CD4-positive, alpha-beta T cell treated with Interleukin-10 for 1 hour (primary cell): ENCODE measurements around the gene PPP1R18.
A peak's percentile ranks its signal among the peaks of the same experiment; 100 is the strongest.
"Not testable (repeated sequence)": the region's sequence is repeated elsewhere in the genome, so short reads cannot be mapped to it uniquely, and the experiment has no call there.

Source experiments
- DNase-seq: peaks from one replicate; pipeline ENCODE4 v3.0.0-alpha.2; 2020

The PPP1R18 gene

DNA sequence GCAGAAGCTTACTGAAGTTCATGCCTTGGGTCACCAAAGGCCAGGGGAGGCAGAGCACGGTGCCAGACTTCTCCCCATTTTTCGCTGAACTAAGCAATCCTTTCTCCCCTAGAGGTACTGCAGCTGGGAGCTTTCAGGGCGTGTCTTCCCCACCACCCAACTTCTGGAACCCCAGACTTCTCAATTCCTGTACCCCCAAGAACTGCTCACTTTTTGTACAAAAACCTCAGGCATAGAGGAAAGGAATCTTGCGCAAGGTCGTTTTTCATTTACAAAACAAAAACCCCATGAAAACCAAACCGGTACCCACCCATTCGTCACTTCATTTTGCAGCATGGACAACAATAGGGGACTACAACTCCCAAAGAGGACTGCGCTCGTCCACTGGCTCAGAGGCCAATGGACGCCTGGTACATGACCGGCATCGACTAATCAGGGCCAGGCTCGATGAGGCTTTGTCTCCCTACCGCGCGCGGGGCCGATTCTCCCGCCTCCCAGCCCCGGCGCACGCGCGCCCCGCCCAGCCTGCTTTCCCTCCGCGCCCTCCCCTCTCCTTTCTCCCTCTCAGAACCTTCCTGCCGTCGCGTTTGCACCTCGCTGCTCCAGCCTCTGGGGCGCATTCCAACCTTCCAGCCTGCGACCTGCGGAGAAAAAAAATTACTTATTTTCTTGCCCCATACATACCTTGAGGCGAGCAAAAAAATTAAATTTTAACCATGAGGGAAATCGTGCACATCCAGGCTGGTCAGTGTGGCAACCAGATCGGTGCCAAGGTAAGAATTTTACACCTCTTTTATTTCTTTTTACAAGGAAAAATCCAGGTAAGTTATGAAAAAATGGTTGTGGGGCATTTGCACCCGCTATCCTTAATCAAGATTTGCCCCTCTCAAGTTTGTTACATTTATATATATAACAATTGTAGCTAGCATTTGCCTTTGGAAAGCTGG is 33.6 kb upstream of the PPP1R18 start, which contains the start of gene TUBB:
Gene TUBB (plus strand): TSS at position 562 of the 947 bp plus-strand sequence. CDS start 155 bp downstream, at position 717.
- DNase-seq, result peak; percentile 96

DNA sequence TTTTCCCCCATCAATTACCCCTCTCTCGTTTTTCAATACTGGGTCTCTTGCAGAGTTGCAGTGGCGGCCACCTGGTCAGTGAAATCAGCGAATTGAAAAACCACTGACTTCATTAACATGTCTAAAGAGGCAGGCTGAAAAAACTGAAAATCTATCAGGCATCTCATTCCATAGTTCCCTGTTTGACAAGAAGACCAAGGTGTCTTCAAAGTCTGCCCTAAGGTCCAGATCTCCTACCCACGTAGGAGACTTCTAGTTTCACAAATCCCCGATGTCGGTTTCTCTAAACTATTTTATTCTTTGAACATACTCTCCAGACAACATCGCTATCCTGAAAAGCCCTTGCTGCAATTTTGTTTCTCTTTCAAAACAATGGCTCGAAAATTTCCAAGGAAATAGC is 32.9 kb upstream of the PPP1R18 start:
- DNase-seq, result no peak

DNA sequence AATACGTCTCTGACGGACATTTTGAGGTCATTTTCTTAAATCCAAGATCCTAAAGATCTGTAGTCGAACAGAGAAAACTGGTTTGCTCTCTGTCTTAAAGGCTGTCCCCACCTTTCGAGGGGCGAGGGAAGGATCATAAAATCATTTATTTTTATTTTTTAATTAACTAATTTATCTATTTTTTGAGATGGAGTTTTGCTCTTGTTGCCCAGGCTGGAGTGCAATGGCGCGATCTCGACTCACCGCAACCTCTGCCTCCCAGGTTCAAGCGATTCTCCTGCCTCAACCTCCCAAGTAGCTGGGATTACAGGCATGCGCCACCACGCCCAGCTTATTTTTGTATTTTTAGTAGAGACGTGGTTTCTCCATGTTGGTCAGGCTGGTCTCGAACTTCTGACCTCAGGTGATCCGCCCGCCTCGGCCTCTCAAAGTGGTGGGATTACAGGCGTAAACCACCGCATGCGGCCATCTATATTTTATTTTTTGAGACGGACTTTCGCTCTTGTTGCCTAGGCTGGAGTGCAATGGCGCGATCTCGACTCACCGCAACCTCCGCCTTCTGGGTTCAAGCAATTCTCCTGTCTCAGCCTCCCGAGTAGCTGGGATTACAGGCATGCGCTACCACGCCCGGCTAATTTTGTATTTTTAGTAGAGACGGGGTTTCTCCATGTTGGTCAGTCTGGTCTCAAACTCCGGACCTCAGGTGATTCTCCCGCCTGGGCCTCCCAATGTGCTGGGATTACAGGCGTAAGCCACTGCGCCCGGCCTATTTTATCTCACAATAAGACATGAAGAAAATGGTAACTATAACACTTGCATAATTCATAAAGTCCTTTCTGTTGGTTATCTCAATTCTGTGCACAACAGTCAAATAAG is 31.6 kb upstream of the PPP1R18 start:
- DNase-seq, result not testable (repeated sequence)

GRCh38 chr6:30717129-30717844 is 30.8 kb upstream of the PPP1R18 start, which contains the start of gene MDC1:
Gene MDC1 (minus strand): TSS chr6:30717281. CDS start chr6:30715175, 2,106 bp downstream.
- DNase-seq, result peak; percentile 100

GRCh38 chr6:30716879-30717128 is 30.4 kb upstream of the PPP1R18 start:
- no peak for DNase-seq

GRCh38 chr6:30714263-30714662 is 27.8 kb upstream of the PPP1R18 start:
- no peak for DNase-seq

- no peak for DNase-seq
These were observed 26.0 kb upstream of the PPP1R18 start for GRCh38 chr6:30712441-30712945.

DNA sequence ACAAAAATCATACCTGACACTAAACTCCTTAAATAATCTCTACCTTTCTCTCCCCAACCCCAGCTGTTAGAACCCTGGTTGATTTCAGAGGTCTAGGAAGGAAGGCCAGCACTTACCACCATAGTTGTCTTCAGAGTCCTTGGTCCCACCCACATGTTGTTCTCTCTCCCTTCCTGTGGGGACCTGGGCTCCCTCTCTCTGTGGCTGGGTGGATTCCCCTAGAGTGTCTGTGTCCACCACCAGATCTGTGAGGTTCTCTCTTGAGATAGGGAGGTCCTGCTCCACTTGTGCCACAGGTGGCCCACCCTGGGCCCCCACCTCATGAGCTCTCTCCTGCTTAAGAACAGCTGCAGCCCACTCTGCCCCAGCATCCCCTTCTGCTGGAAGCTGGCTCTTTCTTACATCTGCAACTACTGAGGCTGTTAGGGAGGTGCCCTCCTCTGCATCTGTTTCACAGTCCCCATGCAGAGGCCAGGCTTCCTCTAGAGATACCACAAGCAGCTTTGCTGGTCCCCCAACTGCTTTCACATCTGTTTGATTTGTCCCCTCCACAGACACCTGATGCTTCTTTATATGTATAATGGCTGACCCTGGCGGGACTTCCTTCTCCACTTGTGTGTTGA is 25.4 kb upstream of the PPP1R18 start:
- no peak for DNase-seq

DNA sequence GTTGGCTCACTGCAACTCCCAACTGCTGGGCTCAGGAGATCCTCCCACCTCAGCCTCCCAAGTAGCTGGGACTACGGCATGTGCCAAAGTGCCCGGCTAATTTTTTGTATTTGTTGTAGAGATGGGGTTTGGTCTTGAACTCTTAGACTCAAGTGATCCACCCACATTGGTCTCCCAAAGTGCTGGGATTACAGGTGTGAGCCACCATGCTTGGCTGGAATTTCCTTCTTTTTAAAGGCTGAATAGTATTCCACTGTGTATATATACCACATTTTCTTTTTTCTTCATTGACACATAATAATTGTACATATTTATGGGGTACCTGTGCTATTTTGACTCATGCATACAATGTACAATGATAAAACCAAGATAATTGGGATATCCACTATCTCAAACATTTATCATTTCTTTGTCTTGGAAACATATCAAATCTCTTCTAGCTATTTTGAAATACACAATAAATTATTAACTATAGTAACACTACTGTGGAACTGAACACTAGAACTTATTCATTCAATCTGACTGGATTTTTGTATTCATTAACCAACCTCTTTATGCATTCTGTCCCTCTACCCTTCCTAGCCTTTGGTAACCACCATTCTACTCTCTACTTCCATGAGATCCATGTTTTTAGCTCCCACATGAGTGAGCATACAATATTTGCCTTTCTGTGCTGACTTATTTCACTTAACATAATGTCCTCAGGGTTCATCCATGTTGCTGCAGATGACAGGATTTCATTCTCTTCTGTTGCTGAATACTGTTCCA is 22.8 kb upstream of the PPP1R18 start:
- DNase-seq, result no peak

GRCh38 chr6:30707281-30707850 is 20.9 kb upstream of the PPP1R18 start:
- DNase-seq, result no peak

DNA sequence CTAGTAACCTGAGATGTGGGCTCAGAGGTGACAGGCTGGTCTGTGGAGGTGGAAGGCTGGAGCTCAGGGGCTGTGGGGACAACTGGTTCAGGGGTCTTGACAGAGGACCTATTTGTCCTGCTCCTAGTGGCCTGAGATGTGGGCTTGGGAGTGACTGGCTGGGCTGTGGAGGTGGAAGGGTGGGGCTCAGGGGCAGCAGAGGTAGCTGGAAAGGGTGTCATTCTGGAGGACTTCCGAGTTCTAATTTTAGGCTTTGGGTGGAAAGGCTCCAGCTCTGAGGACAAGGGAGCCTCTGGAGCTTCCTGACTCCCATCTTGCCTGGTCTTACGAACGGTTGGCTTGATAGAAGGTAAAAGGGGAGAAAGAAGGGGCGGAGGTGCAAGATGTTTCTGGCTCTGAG is 19.2 kb upstream of the PPP1R18 start:
- DNase-seq, result no peak

DNA sequence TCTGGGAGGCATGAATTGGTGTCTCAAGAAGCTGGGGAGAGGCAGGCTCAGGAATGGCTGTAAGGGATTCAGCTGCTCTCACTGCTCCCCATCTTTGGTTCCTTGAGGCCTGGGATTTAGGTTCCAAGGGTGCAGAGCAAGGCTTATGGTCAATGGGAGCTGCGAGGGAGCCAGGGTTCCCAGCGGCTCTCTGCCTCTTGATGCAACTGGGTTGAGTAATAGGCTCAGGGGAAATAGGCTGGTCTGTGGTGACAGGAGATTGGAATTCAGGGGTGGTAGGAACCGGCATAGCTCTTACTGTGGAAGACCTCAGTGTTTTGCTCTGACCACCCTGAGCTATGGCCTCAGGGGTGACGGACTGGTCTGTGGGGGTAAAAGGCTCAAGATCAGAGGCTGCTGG is 17.4 kb upstream of the PPP1R18 start:
- DNase-seq, result no peak

DNA sequence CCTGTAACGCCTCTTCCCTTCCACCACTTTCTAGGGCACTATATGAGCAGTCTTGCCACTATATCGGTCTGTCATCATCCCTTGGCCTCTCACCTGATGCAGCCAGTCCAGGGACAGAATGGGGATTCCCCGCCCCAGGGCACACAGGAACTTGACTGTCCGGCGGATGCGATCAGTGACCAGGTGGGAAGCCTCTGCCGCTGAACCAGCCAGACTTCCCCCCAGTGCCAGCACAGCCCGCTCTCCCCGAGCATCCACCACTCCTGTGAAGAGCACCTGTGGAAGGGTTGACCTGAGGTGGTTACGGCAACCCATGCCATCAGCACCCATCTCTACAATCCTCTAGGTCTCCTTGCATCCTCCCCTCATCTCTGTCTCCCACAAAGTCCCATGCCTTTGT is 16.6 kb upstream of the PPP1R18 start:
- DNase-seq, result no peak

GRCh38 chr6:30700340-30700739 is 13.9 kb upstream of the PPP1R18 start:
- no peak for DNase-seq

DNA sequence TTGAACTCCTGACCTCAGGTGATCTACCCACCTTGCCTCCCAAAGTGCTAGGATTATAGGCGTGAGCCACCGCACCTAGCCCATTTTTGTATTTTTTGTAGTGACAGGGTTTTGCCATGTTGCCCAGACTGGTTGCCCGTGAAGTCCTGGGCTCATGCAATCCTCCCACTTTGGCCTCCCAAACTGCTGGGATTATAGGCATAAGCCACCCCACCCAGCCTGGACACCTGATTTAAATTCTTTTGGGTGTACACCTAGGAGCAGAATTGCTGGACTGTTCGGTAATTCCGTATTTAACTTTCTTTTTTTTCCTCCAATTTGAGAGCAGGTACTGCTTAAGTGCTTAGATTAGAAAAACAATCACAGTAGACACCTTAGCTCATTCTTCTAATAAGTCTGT is 10.0 kb upstream of the PPP1R18 start:
- DNase-seq, result no peak

GRCh38 chr6:30691208-30691847 is 4.9 kb upstream of the PPP1R18 start:
- no peak for DNase-seq

- DNase-seq, result peak; percentile 71
These were observed 4.2 kb upstream of the PPP1R18 start, which contains the start of gene NRM for GRCh38 chr6:30690403-30691207. Gene NRM (minus strand): TSS chr6:30690984. CDS start chr6:30690974, 10 bp downstream.

DNA sequence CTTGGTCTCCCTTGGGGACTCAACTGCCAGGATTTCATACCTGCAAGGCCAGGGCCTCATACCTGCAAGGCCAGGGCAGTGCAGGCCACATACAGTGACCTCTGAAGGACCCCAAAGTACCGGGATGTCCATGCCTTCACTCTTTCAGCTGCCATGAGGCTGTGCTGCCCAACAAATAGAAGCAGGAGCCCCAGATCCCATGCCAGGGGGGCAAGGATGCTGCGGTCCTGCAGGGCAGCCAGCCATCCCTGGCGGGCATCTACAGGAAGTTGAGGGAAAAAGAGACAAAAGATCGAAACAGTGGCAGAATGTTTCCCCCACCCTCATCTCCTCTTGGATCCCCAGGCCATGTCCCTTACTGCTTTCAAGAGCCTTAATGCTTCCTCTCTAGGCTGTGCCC is 3.5 kb upstream of the PPP1R18 start:
- no peak for DNase-seq

DNA sequence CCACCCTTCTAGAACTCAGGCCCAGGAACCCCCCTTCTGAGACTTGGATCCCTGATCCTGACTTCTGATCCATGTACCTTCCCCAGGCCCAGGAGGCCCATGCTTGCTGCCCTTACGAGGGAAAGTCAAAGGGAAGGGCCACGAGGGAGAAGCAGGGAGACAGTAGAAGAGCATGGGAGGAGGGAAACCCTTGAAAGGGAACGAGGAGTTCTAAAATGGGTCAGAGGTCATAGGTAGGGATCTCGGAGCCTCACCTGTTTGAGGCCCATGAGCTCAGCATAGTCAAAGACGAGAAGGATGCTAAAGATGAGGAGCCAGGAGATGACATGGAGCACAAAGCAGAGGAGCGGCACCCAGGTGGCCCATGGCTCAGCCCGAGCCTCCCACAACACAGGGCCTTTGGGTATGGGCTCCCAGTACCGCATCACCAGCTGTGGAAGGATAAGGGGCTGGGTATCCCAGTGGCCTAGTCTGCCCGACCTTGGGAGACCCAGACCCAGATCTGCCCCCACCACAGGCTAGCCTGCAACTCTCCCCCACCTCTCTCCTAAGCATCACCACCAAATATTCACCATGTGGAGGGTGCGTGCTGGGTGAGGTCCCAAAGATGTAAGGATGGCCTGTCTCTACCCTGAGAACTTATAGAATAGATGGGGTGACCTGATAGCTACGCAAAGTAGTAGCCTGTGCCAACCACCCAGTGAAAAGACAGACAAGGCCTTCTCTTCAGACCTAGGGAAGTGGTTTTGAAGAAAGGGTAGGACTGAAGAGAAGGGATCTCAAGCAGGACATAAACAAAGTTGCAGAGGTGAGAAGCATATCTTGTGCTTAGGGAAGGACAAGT is 2.8 kb upstream of the PPP1R18 start:
- DNase-seq, result no peak
